GM12873 (cell line): Measurements from ENCODE around the gene RAB20.

Experiments
- TF ChIP-seq, protein P1 (sequence below): IDR thresholded peaks from 2 replicates; pipeline ENCODE4 v1.5.1; 2012; ENCODE audit warnings: low read depth, mild to moderate bottlenecking, moderate library complexity, low read length, control low read depth; ENCODE audit not compliant: insufficient read depth; ENCODE audit errors: missing control alignments

Gene RAB20

GRCh38 chr13:110557082-110557481 is 4.4 kb downstream of the RAB20 start:
- TF ChIP-seq, protein P1, sequence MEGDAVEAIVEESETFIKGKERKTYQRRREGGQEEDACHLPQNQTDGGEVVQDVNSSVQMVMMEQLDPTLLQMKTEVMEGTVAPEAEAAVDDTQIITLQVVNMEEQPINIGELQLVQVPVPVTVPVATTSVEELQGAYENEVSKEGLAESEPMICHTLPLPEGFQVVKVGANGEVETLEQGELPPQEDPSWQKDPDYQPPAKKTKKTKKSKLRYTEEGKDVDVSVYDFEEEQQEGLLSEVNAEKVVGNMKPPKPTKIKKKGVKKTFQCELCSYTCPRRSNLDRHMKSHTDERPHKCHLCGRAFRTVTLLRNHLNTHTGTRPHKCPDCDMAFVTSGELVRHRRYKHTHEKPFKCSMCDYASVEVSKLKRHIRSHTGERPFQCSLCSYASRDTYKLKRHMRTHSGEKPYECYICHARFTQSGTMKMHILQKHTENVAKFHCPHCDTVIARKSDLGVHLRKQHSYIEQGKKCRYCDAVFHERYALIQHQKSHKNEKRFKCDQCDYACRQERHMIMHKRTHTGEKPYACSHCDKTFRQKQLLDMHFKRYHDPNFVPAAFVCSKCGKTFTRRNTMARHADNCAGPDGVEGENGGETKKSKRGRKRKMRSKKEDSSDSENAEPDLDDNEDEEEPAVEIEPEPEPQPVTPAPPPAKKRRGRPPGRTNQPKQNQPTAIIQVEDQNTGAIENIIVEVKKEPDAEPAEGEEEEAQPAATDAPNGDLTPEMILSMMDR = no peak

DNA sequence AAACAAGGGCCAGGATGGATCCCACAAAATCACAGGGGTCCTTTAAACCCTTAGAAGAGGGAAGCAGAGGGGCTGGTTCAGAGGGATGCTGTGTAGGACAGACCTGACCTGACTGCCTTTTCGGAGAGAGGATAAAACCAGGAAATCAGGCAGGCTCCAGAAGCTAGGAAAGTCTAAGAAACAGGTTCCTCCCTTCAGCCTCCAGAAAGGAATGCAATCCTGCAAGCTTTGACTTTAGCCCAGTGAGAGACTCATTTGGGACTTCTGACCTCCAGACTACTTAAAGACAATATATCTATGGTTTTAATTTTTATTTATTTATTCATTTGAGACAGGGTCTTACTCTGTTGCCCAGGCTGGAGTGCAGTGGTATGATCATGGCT is 5.3 kb downstream of the RAB20 start:
- TF ChIP-seq, protein P1 = no peak

DNA sequence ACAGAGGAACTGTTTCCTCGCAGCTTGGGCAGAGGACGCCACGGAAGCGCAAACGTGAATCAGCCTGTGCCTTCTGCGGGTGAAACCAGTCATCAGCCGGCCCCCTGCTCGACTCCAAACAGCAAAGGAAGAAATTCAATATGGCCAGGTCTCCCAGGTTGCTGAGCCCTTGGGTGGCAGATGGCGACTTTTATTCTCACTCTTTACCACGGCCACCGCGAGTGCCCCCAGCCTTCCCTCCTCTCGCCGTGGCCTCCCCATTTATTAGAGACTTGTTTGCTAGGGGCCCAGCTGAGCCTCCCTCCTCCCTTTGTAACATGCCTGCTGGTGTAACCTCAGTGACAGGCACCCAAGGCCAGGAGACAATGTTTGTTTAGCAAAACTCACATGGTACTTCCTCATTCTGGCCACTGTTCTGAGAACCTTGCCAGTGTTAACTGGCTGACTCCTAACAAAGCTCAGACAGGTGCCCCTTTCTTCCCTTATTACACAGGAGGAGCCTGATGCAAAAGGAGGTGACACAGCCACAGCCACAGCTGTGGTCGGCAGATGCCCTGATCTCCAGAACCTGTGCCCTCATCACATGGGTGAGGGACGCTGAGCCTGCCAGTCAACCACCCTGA is 5.8 kb downstream of the RAB20 start:
- TF ChIP-seq, protein P1 = no peak

DNA sequence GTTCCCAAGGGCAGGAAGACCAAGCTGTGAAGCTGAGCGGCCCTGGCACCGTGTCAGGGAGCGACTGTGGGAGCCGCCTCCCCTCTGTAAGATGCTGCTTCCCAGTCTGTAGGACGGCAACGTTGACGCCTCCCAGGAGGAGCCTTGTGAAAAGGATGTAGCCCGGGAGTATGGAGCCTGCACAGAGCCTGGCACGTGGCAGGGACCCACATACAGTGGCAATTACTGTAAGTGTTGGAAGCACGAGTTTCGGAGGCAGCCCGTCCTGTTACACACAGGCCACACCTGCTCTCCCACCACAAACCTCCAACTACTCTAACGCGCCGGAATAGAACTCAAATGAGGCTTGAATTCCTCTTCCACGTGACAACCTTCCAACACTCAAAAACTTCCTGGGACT is 6.6 kb downstream of the RAB20 start:
- TF ChIP-seq, protein P1 = no peak

- TF ChIP-seq, protein P1 = no peak
Observed at GRCh38 chr13:110554227-110554836, 7.2 kb downstream of the RAB20 start.

DNA sequence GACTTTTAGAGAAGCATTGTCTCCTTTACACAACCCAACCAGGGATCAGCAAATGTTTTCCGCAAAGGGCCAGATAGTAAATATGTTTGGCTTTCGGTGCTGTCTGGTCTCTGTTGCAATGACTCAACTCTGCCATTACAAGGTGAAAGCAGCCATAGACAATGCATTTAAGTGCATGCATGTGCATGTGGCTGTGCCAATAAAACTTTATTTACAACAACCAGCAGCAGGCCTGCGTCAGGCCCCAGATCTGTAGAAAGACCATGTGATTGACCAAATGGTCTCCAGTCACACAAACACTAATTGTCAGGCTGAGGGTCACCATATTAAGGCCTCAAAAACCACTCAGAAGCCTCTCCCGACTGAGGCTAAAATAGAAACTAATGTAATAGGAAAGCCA is 8.1 kb downstream of the RAB20 start:
- TF ChIP-seq, protein P1 = no peak

- TF ChIP-seq, protein P1 = no peak
Observed at GRCh38 chr13:110552767-110553166, 8.8 kb downstream of the RAB20 start.
